DOHH2 (cell line): ENCODE data around the gene TTC7B.

ENCODE experiments used
- H3F3A ChIP-seq: fragments of 200-600 bp; sonication (generic), shearing (Covaris generic); 2 replicates; pipeline ENCODE4 v1.6.0; 2016; ENCODE audit warnings: antibody characterized with exemption, mild to moderate bottlenecking; ENCODE audit not compliant: control insufficient read depth, insufficient read depth
- H3K27ac ChIP-seq: fragments of 200-600 bp; sonication (generic); 2 replicates; pipeline ENCODE4 v1.5.1; 2014; ENCODE audit warnings: low read depth, mild to moderate bottlenecking, low read length, moderate library complexity
- H3K27me3 ChIP-seq: fragments of 200-600 bp; sonication (generic); 2 replicates; pipeline ENCODE4 v1.6.1; 2014; ENCODE audit warnings: mild to moderate bottlenecking, low read length, mixed read lengths; ENCODE audit not compliant: control insufficient read depth
- H3K36me3 ChIP-seq: fragments of 200-600 bp; sonication (generic); 2 replicates; pipeline ENCODE4 v1.6.1; 2014; ENCODE audit warnings: mild to moderate bottlenecking, low read length, moderate library complexity, mixed read lengths; ENCODE audit not compliant: control insufficient read depth
- H3K4me1 ChIP-seq: fragments of 200-600 bp; sonication (generic); 2 replicates; pipeline ENCODE4 v1.6.1; 2014; ENCODE audit warnings: mild to moderate bottlenecking, low read length, mixed read lengths; ENCODE audit not compliant: control insufficient read depth
- H3K4me2 ChIP-seq: fragments of 200-600 bp; sonication (generic); 2 replicates; pipeline ENCODE4 v1.6.0; 2014; ENCODE audit warnings: mild to moderate bottlenecking, low read length, moderate library complexity
- H3K4me3 ChIP-seq: fragments of 200-600 bp; sonication (generic); 2 replicates; pipeline ENCODE4 v1.5.1; 2014; ENCODE audit warnings: mild to moderate bottlenecking, low read length, mixed read lengths
- H3K79me2 ChIP-seq: fragments of 200-600 bp; sonication (generic); 2 replicates; pipeline ENCODE4 v1.6.1; 2014; ENCODE audit warnings: mild to moderate bottlenecking, low read length, mixed read lengths; ENCODE audit not compliant: control insufficient read depth
- H3K9me2 ChIP-seq: fragments of 200-600 bp; sonication (generic); replicated peaks from 2 replicates; pipeline ENCODE4 v1.6.1; 2014; ENCODE audit warnings: mild to moderate bottlenecking, low read length, mixed read lengths; ENCODE audit not compliant: control insufficient read depth
- H3K9me3 ChIP-seq: fragments of 200-600 bp; sonication (generic); 2 replicates; pipeline ENCODE4 v1.6.1; 2014; ENCODE audit warnings: antibody characterized with exemption, low read length, mixed read lengths; ENCODE audit not compliant: control insufficient read depth, insufficient read depth
- H4K20me1 ChIP-seq: fragments of 200-600 bp; sonication (generic); 2 replicates; pipeline ENCODE4 v1.6.0; 2014; ENCODE audit warnings: low read depth, mild to moderate bottlenecking, antibody characterized with exemption, low read length, moderate library complexity; ENCODE audit not compliant: control insufficient read depth, insufficient read depth
- CTCF ChIP-seq: fragments of 200-600 bp; sonication (generic); IDR thresholded peaks from one replicate; pipeline ENCODE4 v1.5.1; 2014; ENCODE audit warnings: antibody characterized with exemption, mild to moderate bottlenecking, low read depth, low read length; ENCODE audit not compliant: poor library complexity, severe bottlenecking
- EZH2phosphoT487 ChIP-seq: fragments of 200-600 bp; sonication (generic); IDR thresholded peaks from 2 replicates; pipeline ENCODE4 v1.6.1; 2017; ENCODE audit warnings: borderline replicate concordance, mild to moderate bottlenecking, antibody characterized with exemption, low read length, moderate library complexity, mixed read lengths

The TTC7B gene

GRCh38 chr14:90651976-90652560 is 164.2 kb downstream of the TTC7B start:
- Histone ChIP-seq H3K27ac (no peak overlapping the region), H3K9me2 (no peaks in the 10 kb centered on the region), H3K9me3 (no peaks in the 10 kb centered on the region), H3K27me3 (peaks cover 2% of the 10 kb centered on the region; the same call in 1 of the 2 replicates), H3F3A (no peaks in the 10 kb centered on the region), H4K20me1 (no peaks in the 10 kb centered on the region), H3K4me2 (no peak overlapping the region), H3K36me3 (no peaks in the 10 kb centered on the region), H3K4me1 (no peaks in the 10 kb centered on the region), H3K79me2 (no peaks in the 10 kb centered on the region), H3K4me3 (no peak overlapping the region)
- no peak for TF ChIP-seq CTCF
- TF ChIP-seq EZH2phosphoT487, result no peak

- TF ChIP-seq CTCF (no peak), EZH2phosphoT487 (no peak)
- no peaks in the 10 kb centered on the region for H3K36me3 ChIP-seq
Measured at GRCh38 chr14:90651271-90651804, 164.9 kb downstream of the TTC7B start.

GRCh38 chr14:90649557-90650135 is 166.6 kb downstream of the TTC7B start:
- Histone ChIP-seq H3K36me3 (no peaks in the 10 kb centered on the region), H4K20me1 (no peaks in the 10 kb centered on the region), H3K79me2 (no peaks in the 10 kb centered on the region), H3K27ac (no peak overlapping the region), H3K9me2 (no peaks in the 10 kb centered on the region), H3F3A (no peaks in the 10 kb centered on the region), H3K27me3 (peaks cover 3% of the 10 kb centered on the region; the same call in 1 of the 2 replicates), H3K9me3 (no peaks in the 10 kb centered on the region), H3K4me2 (no peak overlapping the region), H3K4me1 (no peaks in the 10 kb centered on the region), H3K4me3 (no peak overlapping the region)
- no peak for TF ChIP-seq EZH2phosphoT487
- TF ChIP-seq CTCF, result no peak

More at GRCh38 chr14:90651271-90651804, 164.9 kb downstream of the TTC7B start:
- no peaks in the 10 kb centered on the region for H3F3A ChIP-seq
- H4K20me1 ChIP-seq, result no peaks in the 10 kb centered on the region
- no peaks in the 10 kb centered on the region for H3K9me2 ChIP-seq
- no peaks in the 10 kb centered on the region for H3K79me2 ChIP-seq
- no peak overlapping the region for H3K27ac ChIP-seq
- no peaks in the 10 kb centered on the region for H3K4me1 ChIP-seq
- H3K27me3 ChIP-seq, result peaks cover 5% of the 10 kb centered on the region; the same call in 1 of the 2 replicates
- H3K9me3 ChIP-seq, result no peaks in the 10 kb centered on the region
- no peak overlapping the region for H3K4me3 ChIP-seq
- H3K4me2 ChIP-seq, result no peak overlapping the region
